ENCODE data around the gene DNAH8. TPM values are rescaled to one million over a fixed set of nuclear protein-coding genes. Genes with fewer than 3 reads are reported as not detected.

DNAH8 gene
- total and polyA plus RNA-seq, 11 donors = 0.02 to 0.50 (median 0.02) TPM; not detected in 8

DNA sequence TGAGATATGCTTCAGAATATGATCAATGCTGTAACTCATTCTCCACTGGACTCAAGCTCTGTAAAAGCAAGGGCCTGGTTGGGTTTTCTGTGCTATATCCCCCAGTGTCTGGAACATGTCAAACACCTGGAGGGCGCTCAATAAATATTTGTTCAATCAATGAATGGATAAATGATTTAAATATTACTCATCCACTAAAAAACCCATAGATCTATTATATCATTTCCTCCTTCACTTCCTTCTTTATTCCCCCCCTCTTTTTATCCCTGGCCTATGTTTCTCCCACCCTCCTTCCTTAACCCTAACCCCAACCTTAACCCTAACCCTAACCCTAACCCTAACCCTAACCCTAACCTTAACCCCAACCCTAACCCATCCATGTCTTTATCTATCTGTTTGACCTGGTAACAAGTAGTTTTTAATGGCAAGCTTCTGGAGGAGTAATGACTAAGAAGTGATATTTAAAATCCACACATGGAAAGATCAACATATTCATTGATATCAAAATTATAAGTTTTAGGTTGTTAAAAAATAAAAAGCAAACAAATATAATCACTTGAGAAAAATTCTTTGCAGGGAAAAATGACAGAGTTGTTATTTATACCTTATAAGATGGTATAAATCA is 229.7 kb downstream of the DNAH8 start:
- intact Hi-C loops (cut with DNase I) = no loop called here
- H3K27ac ChIP-seq = no peak overlapping the region
- TF ChIP-seq, protein P1, sequence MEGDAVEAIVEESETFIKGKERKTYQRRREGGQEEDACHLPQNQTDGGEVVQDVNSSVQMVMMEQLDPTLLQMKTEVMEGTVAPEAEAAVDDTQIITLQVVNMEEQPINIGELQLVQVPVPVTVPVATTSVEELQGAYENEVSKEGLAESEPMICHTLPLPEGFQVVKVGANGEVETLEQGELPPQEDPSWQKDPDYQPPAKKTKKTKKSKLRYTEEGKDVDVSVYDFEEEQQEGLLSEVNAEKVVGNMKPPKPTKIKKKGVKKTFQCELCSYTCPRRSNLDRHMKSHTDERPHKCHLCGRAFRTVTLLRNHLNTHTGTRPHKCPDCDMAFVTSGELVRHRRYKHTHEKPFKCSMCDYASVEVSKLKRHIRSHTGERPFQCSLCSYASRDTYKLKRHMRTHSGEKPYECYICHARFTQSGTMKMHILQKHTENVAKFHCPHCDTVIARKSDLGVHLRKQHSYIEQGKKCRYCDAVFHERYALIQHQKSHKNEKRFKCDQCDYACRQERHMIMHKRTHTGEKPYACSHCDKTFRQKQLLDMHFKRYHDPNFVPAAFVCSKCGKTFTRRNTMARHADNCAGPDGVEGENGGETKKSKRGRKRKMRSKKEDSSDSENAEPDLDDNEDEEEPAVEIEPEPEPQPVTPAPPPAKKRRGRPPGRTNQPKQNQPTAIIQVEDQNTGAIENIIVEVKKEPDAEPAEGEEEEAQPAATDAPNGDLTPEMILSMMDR (IDR thresholded peaks at IDR 0.05) = no peak
- no peak for TF ChIP-seq POLR2A (IDR thresholded peaks at IDR 0.05)
- ATAC-seq (no peak), DNase-seq (no peak)
- WGBS, 4 donors = 70 to 88% (median 81%) methylated on average over 1 of the region's 1 CpG
- no peaks in the 10 kb centered on the region for H3K4me1 ChIP-seq
- peaks cover 0 to 8% (median 0%) of the 10 kb centered on the region in 9 donors for H3K27me3 ChIP-seq
- H3K9me3 ChIP-seq = no peaks in the 10 kb centered on the region
- no peak overlapping the region for H3K4me3 ChIP-seq
- no peaks in the 10 kb centered on the region for H3K36me3 ChIP-seq

DNA sequence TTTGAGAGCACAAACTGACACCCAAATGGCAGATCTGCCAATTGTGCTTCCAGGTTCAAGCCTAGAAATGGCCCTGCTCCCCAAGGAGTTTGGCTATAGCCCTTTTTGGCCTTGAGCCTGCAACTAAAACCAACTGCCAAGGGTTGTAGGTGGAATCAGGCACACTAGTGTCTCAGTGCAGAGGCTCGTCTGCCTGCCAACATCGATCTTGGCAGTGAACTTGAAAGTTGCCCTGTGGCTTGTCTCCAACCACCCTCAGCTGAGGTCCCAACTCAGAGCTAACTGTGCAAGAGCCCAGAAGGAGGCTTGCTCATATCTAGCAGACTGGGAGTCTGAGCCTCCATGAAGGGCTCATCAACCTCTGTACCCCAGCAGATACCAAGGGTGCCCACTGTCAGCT is 240.8 kb downstream of the DNAH8 start:
- peak in 2 of 5 donors; percentile 35 for DNase-seq
- TF ChIP-seq, protein P1 (IDR thresholded peaks at IDR 0.05) = no peak
- no peak for TF ChIP-seq POLR2A (IDR thresholded peaks at IDR 0.05)
- Histone ChIP-seq H3K27me3 (peaks cover 0 to 12% (median 0%) of the 10 kb centered on the region in 9 donors), H3K27ac (no peak overlapping the region), H3K36me3 (no peaks in the 10 kb centered on the region), H3K4me1 (no peaks in the 10 kb centered on the region), H3K4me3 (no peak overlapping the region), H3K9me3 (peaks cover 0 to 8% (median 0%) of the 10 kb centered on the region in 12 donors)
- 33 to 57% (median 50%) methylated on average over 1 to 2 of the region's 2 CpGs; no CpG with 5 or more reads in 1 of the 4 donors for WGBS, 4 donors
- ATAC-seq = peak in 2 of 4 donors; percentile 48 to 61
- intact Hi-C loops (cut with DNase I) = no loop called here

DNA sequence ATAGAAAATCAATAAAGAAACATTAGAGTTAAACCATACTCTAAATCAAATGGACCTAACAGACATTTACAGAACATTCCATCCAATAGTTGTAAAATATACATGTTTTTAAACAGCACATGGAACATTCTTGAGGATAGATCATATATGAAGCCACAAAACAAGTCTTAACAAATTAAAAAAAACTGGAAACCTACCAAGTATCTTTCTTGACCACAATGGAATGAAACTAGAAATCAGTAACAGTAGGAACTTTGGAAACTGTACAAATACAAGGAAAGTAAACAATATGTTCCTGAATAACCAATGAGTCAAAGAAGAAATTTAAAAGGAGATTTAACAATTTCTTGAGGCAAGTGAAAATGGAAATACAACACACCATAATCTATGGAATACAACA is 242.3 kb downstream of the DNAH8 start:
- H3K36me3 ChIP-seq = no peaks in the 10 kb centered on the region
- no peak overlapping the region for H3K4me3 ChIP-seq
- DNase-seq (no peak), ATAC-seq (no peak)
- H3K4me1 ChIP-seq = no peaks in the 10 kb centered on the region
- H3K27ac ChIP-seq = no peak overlapping the region
- TF ChIP-seq POLR2A (IDR thresholded peaks at IDR 0.05) = no peak
- TF ChIP-seq, protein P1 (IDR thresholded peaks at IDR 0.05) = no peak
- H3K9me3 ChIP-seq = peaks cover 0 to 9% (median 0%) of the 10 kb centered on the region in 12 donors
- peaks cover 0 to 8% (median 0%) of the 10 kb centered on the region in 9 donors for H3K27me3 ChIP-seq
- intact Hi-C loops (cut with DNase I) = no loop called here

DNA sequence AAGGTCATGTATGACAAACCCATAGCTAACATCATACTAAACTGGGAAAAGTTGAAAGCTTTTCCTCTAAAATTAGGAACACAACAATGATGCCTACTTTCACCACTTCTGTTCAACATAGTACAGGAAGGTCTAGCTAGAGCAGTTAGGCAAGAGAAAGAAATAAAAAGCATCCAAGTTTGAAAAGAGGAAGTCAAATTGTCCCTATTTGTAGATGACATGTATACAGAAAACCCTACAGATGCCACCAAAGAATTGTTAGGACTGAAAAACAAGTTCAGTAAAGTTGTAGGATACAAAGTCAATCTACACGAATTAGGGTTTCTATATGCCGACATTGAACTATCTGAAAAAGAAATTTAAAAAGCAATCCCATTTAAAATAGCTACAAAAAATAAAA is 244.0 kb downstream of the DNAH8 start:
- WGBS, 4 donors = 82 to 91% (median 83%) methylated on average over 2 of the region's 2 CpGs

More for the DNA sequence above, 244.0 kb downstream of the DNAH8 start:
- peaks cover 0 to 2% (median 0%) of the 10 kb centered on the region in 9 donors for H3K27me3 ChIP-seq
- H3K36me3 ChIP-seq = no peaks in the 10 kb centered on the region
- no peaks in the 10 kb centered on the region for H3K4me1 ChIP-seq
- H3K27ac ChIP-seq = no peak overlapping the region
- intact Hi-C loops (cut with DNase I) = no loop called here
- peaks cover 0 to 9% (median 0%) of the 10 kb centered on the region in 12 donors for H3K9me3 ChIP-seq
- no peak for TF ChIP-seq POLR2A (IDR thresholded peaks at IDR 0.05)
- TF ChIP-seq, protein P1 (IDR thresholded peaks at IDR 0.05) = no peak
- DNase-seq = no peak
- no peak overlapping the region for H3K4me3 ChIP-seq
- no peak for ATAC-seq
